Activated T-helper 2 cell treated with anti-CD3 and anti-CD28 coated beads, Interferon-gamma antibody, Interleukin-2, Interleukin-4, amounts not matched to agents 10 μg/mL and 5 μg/mL and 100 μg/mL, durations not matched to agents 14 hours and 24 hours and 36 hours (primary cell): ENCODE measurements around the gene BMP8A. TPM values are rescaled to one million over a fixed set of nuclear protein-coding genes. Genes with fewer than 3 reads are reported as not detected.
A peak's percentile ranks its signal among the peaks of the same experiment; 100 is the strongest.
"Not testable (repeated sequence)": the region's sequence is repeated elsewhere in the genome, so short reads cannot be mapped to it uniquely, and the experiment has no call there.

Experiments
- DNase-seq: peaks from one replicate; pipeline ENCODE4 v3.0.0; 2021; ENCODE audit warnings: low spot score
- H3K27ac Mint-ChIP-seq: one replicate; pipeline ENCODE4 v1.8.0; 2021; ENCODE audit warnings: mixed read lengths
- H3K27me3 Mint-ChIP-seq: one replicate; pipeline ENCODE4 v1.8.0; 2021; ENCODE audit warnings: low read depth, mixed read lengths
- H3K36me3 Mint-ChIP-seq: one replicate; pipeline ENCODE4 v1.8.0; 2021; ENCODE audit warnings: low read depth, mixed read lengths
- H3K4me1 Mint-ChIP-seq: one replicate; pipeline ENCODE4 v1.8.0; 2021; ENCODE audit warnings: low read depth, mixed read lengths
- H3K4me3 Mint-ChIP-seq: one replicate; pipeline ENCODE4 v1.8.0; 2021; ENCODE audit warnings: low read depth, mild to moderate bottlenecking, moderate library complexity, mixed read lengths
- H3K9me3 Mint-ChIP-seq: one replicate; pipeline ENCODE4 v1.8.0; 2021; ENCODE audit warnings: mixed read lengths
- intact Hi-C: fragments of 100-400 bp; cut with micrococcal nuclease; formaldehyde crosslinking; loops from one replicate; pipeline ENCODE4 v1.15.1; 2023
- total RNA-seq: library from RNA; stranded (reverse); gene quantifications from 2 replicates; pipeline ENCODE4 v1.2.3, GENCODE V29; 2022

BMP8A gene
- total RNA-seq, 1 donor from 2014 or later = 0.11 TPM

DNA sequence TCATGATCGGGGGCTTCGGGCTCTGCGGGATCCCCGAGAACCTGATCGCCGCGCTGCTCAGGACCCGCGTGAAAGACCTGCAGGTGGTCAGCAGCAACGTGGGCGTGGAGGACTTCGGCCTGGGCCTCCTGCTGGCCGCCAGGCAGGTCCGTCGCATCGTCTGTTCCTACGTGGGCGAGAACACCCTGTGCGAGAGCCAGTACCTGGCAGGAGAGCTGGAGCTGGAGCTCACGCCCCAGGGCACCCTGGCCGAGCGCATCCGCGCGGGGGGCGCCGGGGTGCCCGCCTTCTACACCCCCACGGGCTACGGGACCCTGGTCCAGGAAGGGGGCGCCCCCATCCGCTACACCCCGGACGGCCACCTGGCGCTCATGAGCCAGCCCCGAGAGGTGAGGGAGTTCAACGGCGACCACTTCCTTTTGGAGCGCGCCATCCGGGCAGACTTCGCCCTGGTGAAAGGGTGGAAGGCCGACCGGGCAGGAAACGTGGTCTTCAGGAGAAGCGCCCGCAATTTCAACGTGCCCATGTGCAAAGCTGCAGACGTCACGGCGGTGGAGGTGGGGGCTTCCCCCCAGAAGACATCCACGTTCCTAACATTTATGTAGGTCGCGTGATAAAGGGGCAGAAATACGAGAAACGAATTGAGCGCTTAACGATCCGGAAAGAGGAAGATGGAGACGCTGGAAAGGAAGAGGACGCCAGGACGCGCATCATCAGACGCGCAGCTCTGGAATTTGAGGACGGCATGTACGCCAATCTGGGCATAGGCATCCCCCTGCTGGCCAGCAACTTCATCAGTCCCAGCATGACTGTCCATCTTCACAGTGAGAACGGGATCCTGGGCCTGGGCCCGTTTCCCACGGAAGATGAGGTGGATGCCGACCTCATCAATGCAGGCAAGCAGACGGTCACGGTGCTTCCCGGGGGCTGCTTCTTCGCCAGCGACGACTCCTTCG is 24.0 kb downstream of the BMP8A start:
- intact Hi-C loops, H3K27ac Mint-ChIP-seq: not testable (repeated sequence)
- peak overlapping the region; percentile 70 for H3K4me3 Mint-ChIP-seq

DNA sequence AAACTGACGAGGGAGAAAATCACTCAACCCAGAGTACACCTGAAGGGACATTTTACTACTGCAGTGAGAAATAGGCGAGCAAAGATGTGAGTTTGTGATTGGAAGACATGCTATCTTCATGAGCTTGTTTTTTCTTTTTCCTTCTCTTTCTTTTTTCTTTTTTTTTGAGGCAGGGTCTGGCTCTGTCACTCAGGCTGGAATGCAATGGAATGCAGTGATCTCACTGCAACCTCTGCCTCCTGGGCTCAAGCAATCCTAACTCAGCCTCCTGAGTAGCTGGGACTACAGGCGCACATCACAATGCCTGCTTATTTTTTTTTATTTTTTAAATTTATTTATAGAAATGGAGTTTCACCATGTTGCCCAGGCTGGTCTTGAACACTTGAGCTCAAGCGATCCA is 25.4 kb downstream of the BMP8A start:
- peak overlapping the region; percentile 17 for H3K4me3 Mint-ChIP-seq
- intact Hi-C loops, H3K36me3 Mint-ChIP-seq, H3K4me1 Mint-ChIP-seq, DNase-seq, H3K9me3 Mint-ChIP-seq, H3K27ac Mint-ChIP-seq, H3K27me3 Mint-ChIP-seq: not testable (repeated sequence)

More for the DNA sequence above, 24.0 kb downstream of the BMP8A start:
- not testable (repeated sequence) for H3K36me3 Mint-ChIP-seq, DNase-seq, H3K4me1 Mint-ChIP-seq, H3K9me3 Mint-ChIP-seq, H3K27me3 Mint-ChIP-seq

DNA sequence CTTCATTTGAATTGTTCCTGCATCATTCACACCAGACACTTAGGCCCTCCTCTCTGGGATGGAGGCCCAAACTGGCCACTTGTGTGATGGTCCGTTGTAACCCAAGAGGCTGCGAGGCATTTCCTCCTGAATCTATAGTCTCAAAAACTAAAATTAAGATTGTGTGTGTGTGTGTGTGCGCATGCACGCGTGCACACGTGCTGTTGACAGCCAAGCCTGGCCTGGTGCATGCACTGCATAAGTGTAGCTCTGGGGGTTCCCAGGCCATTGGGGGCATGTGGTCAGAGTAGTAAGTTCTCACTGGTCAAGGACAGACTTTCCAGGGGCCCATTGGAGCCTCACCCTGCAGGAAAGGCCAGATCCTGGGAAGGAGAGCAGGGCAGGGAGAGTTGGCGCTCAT is 26.5 kb downstream of the BMP8A start:
- intact Hi-C loops, H3K9me3 Mint-ChIP-seq, H3K36me3 Mint-ChIP-seq, H3K27ac Mint-ChIP-seq, H3K4me3 Mint-ChIP-seq, H3K27me3 Mint-ChIP-seq, H3K4me1 Mint-ChIP-seq, DNase-seq: not testable (repeated sequence)

DNA sequence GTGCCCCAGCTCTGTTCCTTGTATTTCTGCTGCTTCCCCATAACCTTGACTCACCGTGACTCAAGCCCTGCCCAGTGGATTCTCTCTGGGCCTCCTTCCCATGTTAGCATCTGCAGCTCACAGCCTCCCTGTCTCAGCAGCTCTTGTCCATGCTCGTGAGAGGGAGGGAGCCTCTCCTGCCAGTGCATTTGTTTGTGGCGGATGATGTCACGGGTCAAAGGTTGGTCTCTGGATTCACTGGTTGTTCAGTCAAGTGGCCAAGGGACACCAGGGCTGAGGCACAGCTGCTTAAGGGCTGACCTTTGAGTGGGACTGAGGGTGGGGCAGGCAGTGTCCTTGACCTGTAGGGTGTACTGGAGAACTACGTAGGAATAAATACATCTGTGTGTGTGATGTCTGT is 27.9 kb downstream of the BMP8A start:
- H3K36me3 Mint-ChIP-seq, H3K4me3 Mint-ChIP-seq, H3K27ac Mint-ChIP-seq, H3K27me3 Mint-ChIP-seq, DNase-seq, H3K9me3 Mint-ChIP-seq, intact Hi-C loops, H3K4me1 Mint-ChIP-seq: not testable (repeated sequence)

DNA sequence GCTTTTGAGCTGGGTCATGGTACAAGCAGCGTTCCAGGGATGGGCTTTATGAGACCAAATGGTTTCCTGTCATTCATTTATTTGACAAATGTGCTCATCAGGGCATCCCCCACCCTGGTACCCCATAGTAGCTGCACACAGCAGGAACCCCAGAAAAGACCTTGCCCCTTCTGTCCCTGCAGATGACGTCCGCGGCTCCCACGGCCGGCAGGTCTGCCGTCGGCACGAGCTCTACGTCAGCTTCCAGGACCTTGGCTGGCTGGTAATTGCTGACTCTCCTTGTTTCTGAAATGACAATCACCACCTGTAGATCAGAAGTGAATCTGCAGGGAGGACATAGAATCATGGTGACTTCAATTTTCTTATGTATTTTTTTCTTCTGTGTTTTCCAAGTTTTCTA is 30.8 kb downstream of the BMP8A start:
- DNase-seq, H3K4me3 Mint-ChIP-seq, H3K27ac Mint-ChIP-seq, H3K4me1 Mint-ChIP-seq, H3K36me3 Mint-ChIP-seq, H3K9me3 Mint-ChIP-seq, intact Hi-C loops, H3K27me3 Mint-ChIP-seq: not testable (repeated sequence)

DNA sequence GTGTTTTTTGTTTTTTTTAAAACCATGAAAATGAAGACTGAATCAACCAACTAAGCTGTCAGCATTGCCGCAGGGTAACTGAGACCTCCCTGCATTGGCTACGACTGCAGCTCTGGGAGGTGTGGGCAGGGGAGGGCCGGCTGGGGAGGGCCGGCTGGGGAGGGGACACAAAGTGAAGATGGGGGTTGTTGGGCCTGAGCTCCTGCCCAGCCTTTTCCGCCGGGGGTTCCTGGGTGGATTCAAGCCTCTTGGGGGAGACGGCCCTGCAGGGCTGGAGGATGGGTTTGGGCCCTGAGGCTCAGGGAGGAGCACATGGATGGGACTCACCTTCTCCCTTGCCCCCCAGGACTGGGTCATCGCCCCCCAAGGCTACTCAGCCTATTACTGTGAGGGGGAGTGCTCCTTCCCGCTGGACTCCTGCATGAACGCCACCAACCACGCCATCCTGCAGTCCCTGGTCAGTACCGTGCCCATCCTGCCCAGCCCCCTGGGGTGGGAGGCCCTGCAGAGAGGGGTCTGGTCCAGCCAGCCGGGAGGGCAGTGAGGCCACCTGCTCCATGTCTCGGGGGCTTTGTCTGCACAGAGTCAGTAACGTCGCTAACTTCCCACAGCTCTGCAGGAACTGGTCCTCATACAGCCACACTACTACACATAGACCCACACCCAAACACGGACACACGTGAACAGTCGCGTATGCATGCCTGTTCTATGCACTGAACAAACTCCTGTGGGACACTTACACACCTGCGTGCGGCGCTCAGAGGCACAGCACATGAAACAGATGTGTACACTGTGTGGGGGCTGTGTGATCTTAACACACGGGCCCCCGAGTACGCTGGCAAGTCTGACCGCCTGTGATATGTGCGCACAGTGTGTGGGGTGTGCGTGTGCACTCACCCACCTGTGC is 31.5 kb downstream of the BMP8A start:
- DNase-seq = no peak
- peaks cover 7% of the 10 kb centered on the region for H3K36me3 Mint-ChIP-seq
- no peak overlapping the region for H3K4me3 Mint-ChIP-seq
- intact Hi-C loops = no loop called here
- no peaks in the 10 kb centered on the region for H3K27me3 Mint-ChIP-seq
- peaks cover 6% of the 10 kb centered on the region for H3K4me1 Mint-ChIP-seq
- H3K27ac Mint-ChIP-seq = no peak overlapping the region
- H3K9me3 Mint-ChIP-seq = no peaks in the 10 kb centered on the region

DNA sequence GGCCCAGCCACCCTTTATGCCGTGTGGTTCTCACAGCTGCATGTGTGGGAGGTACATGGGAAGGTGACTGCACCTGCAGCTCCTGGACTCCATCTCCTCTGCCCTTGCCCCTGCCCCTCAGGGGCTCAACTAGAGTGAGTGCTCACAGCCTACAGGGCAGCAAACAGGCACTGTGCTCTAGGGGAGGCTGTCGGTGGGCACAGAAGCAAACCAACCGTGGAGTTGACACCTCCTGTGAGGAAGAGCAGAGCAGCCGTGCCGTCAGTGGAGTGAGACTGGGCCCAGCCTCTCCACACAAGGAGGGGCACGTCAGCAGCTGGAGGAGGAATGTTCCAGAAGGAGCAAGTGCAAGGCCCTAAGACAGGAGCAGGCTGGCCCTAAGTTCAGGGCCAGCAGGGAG is 32.7 kb downstream of the BMP8A start:
- no peaks in the 10 kb centered on the region for H3K27me3 Mint-ChIP-seq
- H3K27ac Mint-ChIP-seq = peak overlapping the region; percentile 53
- H3K9me3 Mint-ChIP-seq = no peaks in the 10 kb centered on the region
- intact Hi-C loops = no loop called here
- peaks cover 6% of the 10 kb centered on the region for H3K4me1 Mint-ChIP-seq
- H3K36me3 Mint-ChIP-seq = peaks cover 9% of the 10 kb centered on the region
- no peak overlapping the region for H3K4me3 Mint-ChIP-seq
- DNase-seq = no peak

DNA sequence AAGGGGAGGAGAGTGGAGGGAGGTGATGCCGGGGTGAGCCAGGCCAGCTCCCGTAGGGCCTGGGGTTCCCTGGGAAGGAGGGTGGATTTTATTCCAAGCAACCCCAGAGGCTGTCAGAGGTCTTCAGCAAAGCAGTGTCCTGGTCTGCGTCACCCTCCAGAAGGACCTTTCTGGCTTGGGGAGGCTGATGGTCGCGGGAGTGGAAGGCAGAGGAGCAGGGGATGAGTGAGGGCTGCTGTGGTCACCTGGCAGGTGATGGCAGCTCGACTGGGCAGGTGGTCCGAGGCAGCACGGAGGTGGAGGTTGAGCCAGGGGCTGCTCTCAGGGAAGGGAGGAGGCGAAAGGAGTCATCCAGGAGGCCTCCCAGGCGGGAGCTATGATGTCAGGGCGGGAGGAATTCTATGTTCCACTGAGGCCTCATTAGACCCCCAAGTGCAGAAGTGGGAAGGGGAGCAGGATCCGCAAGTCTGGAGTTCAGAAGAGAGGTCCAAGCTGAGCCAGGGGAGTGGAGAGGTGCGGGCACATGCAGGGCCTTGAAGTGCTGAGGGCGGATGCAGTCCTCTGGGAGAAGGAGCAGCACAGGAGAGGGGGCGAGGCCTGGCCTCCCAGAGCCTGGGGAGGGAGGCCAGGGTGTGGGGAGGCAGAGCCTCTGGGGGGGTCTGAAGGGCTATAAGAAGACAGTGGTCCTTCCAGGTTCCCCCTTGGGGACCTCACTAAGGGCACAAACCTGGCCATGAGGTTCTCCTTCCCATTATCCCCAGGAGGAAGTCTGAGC is 33.3 kb downstream of the BMP8A start:
- H3K27me3 Mint-ChIP-seq = no peaks in the 10 kb centered on the region
- H3K9me3 Mint-ChIP-seq = no peaks in the 10 kb centered on the region
- no peak for DNase-seq
- H3K4me1 Mint-ChIP-seq = peaks cover 6% of the 10 kb centered on the region
- peaks cover 13% of the 10 kb centered on the region for H3K36me3 Mint-ChIP-seq
- intact Hi-C loops = no loop called here
- H3K27ac Mint-ChIP-seq = no peak overlapping the region
- H3K4me3 Mint-ChIP-seq = no peak overlapping the region

DNA sequence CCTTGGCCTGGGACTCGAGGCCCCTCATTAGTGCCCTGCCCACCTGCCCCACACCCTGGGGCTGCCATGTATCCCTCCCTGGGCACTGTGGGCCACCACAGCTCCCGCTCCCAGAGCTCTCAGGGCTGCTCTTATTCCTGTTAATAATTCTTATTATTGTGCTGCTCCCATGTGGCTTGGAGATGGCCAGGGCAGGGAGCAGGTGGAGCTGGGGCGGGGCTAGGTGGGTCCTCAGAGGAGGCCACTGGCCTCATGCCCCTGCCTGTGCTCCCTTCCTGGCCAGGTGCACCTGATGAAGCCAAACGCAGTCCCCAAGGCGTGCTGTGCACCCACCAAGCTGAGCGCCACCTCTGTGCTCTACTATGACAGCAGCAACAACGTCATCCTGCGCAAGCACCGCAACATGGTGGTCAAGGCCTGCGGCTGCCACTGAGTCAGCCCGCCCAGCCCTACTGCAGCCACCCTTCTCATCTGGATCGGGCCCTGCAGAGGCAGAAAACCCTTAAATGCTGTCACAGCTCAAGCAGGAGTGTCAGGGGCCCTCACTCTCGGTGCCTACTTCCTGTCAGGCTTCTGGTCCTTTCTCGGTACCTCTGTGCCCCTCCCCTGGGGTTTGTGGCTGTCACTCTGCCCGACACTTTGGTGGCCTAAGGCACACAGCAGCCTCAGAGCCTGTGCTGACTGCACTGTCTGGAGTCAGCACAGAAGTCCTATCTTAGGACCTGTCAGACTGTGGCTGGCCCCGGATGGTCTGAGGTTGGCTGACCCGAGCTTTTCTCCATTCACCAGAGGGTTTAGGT is 34.1 kb downstream of the BMP8A start:
- peaks cover 14% of the 10 kb centered on the region for H3K36me3 Mint-ChIP-seq
- H3K27me3 Mint-ChIP-seq = no peaks in the 10 kb centered on the region
- peak; percentile 31 for DNase-seq
- no peak overlapping the region for H3K27ac Mint-ChIP-seq
- H3K4me1 Mint-ChIP-seq = peaks cover 6% of the 10 kb centered on the region
- no peaks in the 10 kb centered on the region for H3K9me3 Mint-ChIP-seq
- H3K4me3 Mint-ChIP-seq = no peak overlapping the region
- intact Hi-C loops = no loop called here

DNA sequence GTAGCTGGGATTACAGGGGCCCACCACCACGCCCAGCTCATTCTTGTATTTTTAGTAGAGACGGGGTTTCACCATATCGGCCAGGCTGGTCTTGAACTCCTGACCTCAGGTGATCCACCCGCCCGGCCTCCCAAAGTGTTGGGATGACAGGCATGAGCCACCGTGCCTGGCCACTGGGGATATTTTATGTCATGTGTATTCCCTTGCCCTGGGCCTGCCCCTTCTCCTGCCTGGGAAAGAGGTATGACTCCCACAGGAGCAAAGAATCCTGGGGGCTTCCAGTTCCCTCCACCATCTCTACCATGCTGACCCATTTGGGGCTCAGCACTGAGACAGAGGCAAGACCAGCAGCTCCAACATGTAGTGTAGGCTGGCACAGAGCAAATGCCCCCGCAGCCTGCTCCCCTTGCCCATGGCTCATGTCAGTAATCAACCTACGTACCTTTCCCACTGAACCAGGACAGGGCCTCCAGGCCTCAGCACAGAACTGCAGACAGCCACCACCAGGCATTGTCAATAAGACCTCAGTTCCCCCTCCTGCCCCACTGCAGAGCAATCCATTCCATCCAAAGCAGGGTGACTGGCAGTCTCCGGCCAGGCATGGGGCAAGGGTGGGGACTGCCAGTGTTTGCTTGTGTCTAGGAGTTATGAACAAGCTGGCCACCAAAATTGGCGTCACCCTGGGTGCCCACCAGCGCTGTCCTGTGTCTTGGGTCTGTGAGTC is 35.2 kb downstream of the BMP8A start:
- no peak for DNase-seq
- H3K9me3 Mint-ChIP-seq = no peaks in the 10 kb centered on the region
- H3K27ac Mint-ChIP-seq = no peak overlapping the region
- peaks cover 6% of the 10 kb centered on the region for H3K4me1 Mint-ChIP-seq
- peaks cover 14% of the 10 kb centered on the region for H3K36me3 Mint-ChIP-seq
- H3K4me3 Mint-ChIP-seq = no peak overlapping the region
- intact Hi-C loops = no loop called here
- no peaks in the 10 kb centered on the region for H3K27me3 Mint-ChIP-seq

DNA sequence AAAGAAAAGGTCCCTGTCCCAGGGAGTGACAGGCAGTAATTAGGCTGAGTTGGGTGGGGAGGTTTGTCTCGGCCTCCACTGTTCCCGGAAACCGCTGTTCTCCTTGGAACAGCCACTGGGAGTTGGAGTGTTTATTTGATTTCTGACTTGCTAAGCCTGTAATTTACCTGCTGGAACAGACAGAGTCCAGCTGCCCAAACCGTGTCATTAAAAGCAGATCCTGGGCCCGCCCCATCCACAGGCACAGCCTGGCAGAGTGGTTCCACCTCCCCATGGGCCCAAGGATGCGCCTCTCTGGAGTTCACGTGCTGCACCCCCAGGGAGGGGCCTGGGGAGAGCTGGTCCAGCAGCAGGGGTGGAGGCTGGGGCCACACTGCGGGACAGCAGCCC is 35.7 kb downstream of the BMP8A start:
- H3K27ac Mint-ChIP-seq, H3K4me3 Mint-ChIP-seq, DNase-seq, H3K27me3 Mint-ChIP-seq, H3K4me1 Mint-ChIP-seq, H3K9me3 Mint-ChIP-seq, intact Hi-C loops: not testable (repeated sequence)
- H3K36me3 Mint-ChIP-seq = peaks cover 18% of the 10 kb centered on the region
